HG03175 (cell line): ENCODE measurements around the gene TRERF1.
A peak's percentile ranks its signal among the peaks of the same experiment; 100 is the strongest.
"Not testable (repeated sequence)": the region's sequence is repeated elsewhere in the genome, so short reads cannot be mapped to it uniquely, and the experiment has no call there.

Source experiments
- ATAC-seq: cut with Tn5 transposase; IDR thresholded peaks from one replicate; pipeline ENCODE4 v1.9.1; 2021; ENCODE audit warnings: mild to moderate bottlenecking, moderate library complexity; ENCODE audit not compliant: unreplicated experiment

Gene TRERF1

DNA sequence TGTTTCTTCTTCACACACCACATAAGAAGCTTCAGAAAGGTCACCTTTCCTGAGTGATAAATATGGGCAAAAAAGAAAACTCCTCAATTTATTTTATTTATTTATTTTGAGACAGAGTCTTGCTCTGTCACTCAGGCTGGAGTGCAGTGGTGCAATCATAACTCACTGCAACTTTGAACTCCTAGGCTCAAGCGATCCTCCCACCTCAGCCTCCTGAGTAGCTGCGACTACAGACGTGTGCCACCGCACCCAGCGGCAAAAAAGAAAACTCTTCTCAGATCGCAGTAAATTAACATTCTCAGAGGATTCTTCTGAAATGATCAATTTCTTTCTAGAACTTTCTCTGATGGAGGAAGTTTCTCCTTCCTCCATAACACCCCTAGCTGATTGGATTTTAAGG, 111.2 kb downstream of the TRERF1 start:
- ATAC-seq = no peak

DNA sequence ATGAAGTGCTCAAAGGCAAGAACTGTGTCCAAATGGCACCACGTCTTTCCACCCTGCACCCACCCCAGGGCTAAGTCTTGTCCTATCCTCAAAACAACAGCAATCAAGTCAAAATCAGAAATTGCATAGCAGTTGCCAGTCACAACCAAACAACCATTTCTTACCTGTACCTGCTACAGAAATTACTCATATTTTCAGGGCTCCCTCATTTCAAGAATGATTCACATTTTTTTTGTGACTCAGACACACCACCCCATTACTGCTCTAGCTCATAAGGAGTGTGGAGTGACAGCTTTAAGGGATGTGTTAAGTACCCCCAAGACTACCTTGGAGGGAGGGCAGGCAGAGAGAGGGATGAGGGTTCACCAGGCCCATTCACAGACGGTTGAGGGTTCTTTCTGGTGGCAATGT, 111.7 kb downstream of the TRERF1 start:
- ATAC-seq = peak; percentile 68

- no peak for ATAC-seq
These were observed 112.9 kb downstream of the TRERF1 start for GRCh38 chr6:42338744-42339222.

GRCh38 chr6:42337985-42338743, 113.6 kb downstream of the TRERF1 start:
- ATAC-seq = no peak

DNA sequence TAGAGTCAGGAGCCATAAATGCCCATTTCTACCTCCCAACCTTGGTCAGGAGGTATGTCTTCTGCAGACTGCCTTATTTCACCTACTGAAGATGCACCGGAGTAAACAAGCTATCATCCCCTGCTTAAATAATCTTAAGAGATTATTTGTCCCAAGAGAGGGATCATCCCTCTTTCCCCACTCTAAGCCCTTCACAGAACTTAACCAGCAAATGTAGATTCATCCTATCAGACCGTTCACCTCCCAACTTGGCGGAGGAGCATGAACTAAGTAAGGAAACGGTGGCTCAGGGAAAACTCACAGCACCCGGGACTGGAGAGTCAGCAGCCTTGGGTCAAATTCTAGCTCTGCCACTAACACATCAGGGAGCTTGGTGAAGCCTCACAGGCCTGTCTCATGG, 115.3 kb downstream of the TRERF1 start:
- ATAC-seq = no peak

- no peak for ATAC-seq
These were observed 115.8 kb downstream of the TRERF1 start for GRCh38 chr6:42335896-42336295.

DNA sequence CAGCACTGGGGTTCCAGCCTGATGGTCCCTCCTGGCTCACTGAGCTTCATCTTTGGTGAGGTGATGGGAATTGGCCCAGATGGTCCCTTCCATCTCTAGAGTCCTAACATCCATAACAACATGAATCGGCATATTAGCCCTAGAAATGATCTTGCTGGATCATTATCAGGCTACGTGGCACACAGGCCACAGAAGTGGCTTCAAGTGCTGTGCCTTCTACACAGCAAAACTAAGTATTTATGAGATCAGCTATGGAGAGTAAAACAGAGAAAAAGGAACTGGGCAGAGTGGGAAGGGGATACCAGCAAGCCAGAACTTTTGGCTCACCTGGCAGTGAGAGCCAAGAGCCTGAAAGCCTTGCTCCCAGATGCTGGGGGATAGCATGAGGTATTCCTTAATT, 116.9 kb downstream of the TRERF1 start:
- no peak for ATAC-seq

GRCh38 chr6:42333612-42334011, 118.1 kb downstream of the TRERF1 start:
- no peak for ATAC-seq

DNA sequence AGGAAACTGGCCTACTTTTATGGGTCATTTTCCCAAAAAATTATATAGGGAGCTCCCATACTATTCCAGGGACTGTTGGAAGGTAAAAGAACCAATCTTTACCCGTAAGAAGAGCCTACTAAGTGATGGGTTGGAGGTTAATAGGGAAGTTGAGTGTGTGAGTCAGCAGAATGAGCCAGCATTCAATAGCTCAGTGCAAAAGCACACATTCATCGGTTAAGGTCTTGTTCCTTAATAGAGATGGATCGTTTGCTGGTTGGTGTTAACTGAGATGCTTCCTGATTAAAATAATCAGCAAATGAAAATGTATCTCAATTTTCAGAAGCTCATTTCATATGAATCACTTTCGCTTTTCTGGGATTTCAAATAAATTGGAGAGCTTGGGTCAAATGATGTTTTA, 118.8 kb downstream of the TRERF1 start:
- no peak for ATAC-seq

DNA sequence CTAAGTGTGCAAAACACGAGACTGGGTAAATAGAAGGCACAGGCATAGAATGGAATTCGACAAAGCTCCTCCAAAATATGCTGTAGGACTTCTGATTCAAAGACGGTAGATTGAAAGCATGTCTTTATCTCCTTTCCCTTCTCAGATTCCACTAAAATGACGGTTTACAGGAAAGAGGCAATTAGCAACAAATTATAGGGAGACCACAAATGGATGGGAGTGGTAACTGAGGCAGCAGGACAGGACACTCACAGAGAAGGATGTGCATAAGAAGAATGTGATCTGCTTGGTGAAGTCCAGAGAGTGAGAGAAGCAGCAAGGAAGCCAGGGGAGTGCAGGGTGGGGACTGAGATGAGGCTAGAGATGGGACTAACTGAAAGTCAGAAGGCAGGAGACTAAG, 120.7 kb downstream of the TRERF1 start:
- ATAC-seq = no peak

DNA sequence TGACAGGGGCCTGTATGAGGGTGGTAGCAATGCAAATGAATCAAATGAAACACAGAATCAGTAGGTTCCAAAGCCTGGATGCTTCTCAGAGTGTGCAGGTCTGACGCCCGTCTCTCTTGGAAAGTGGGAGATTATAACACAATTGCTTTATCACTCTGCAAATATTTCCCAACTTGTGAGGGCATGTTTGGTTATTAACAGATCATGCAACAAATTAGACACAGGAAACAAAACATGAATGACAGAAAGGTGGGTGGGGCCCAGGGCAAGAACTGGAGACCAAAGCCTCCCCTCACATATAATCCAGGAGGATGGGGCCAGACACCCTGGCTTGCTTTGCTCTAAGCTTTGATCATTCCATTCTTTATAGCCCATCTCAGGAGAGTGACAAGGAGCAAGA, 125.5 kb downstream of the TRERF1 start:
- ATAC-seq = no peak

DNA sequence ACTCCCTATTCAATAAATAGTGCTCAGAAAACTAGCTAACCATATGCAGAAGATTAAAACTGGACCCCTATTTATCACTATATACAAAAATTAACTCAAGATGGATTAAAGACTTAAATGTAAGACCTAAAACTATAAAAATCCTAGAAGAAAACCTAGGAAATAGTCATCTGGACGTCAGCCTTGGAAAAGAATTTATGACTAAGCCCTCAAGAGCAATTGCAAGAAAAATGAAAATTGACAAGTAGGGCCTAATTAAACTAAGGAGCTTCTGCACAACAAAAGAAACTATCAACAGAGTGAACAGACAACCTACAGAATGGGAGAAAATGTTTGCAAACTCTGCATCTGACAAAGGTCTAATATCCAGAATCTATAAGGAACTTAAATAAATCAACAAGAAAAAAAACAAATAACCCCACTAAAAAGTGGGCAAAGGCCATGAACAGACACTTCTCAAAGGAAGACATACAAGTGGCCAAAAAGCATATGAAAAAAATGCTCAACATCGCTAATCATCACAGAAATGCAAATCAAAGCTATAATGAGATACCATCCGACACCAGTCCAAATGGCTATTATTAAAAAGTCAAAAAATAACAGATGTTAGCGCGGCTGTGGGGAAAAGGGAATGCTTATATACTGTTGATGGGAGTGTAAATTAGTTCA, 126.9 kb downstream of the TRERF1 start:
- ATAC-seq = not testable (repeated sequence)

- ATAC-seq = no peak
These were observed 129.1 kb downstream of the TRERF1 start for GRCh38 chr6:42322676-42323075.

GRCh38 chr6:42321976-42322375, 129.8 kb downstream of the TRERF1 start:
- no peak for ATAC-seq

DNA sequence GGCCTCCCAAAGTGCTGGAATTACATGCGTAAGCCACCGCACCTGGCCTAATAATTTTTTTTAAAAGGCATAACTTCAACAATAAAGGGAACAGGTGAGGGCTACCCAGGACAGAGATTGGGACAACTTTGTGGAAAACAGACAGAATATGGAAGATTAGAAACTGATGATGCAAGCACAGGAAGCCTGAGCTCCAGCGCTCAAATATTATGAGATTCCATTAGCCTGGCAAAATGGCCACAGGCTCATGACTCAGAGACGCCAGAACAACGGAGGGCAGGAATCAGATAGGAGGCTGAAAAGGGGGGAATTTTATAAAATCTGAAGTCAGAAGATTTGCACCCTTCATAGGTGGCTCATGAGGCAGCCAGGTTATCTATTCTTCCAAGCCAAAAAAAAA, 131.0 kb downstream of the TRERF1 start:
- no peak for ATAC-seq

DNA sequence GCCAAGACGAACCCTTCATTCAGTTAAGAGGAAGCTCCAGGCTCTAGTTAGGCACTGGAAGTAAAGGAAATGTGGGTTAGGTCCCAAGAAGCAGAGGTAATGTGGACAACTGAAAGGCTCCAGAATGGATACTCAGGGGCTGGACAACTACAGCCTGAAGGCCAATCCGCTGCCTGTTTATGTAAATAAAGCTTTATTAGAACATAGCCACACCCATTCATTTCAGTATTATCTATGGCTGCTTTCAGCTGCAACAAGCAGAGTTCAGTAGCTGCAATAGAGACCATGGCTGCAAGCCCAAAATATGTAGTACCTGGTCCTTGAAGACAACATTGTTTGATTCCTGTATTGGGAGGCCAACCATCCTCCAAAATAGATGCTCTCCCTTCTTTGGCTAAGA, 133.2 kb downstream of the TRERF1 start:
- ATAC-seq = no peak

GRCh38 chr6:42316981-42317380, 134.7 kb downstream of the TRERF1 start:
- no peak for ATAC-seq

GRCh38 chr6:42315991-42316970, 135.4 kb downstream of the TRERF1 start:
- no peak for ATAC-seq

GRCh38 chr6:42315259-42315990, 136.3 kb downstream of the TRERF1 start:
- no peak for ATAC-seq

- ATAC-seq = no peak
These were observed 137.0 kb downstream of the TRERF1 start for GRCh38 chr6:42314571-42315258.
